IPS-NIHi11 (cell line): Measurements from ENCODE around the gene OPN1MW.
"Not testable (repeated sequence)": the region's sequence is repeated elsewhere in the genome, so short reads cannot be mapped to it uniquely, and the experiment has no call there.

Experiments
- DNase-seq: peaks from one replicate; pipeline ENCODE4 v3.0.0; 2012; ENCODE audit warnings: mixed read lengths, low spot score

The OPN1MW gene

GRCh38 chrX:154211057-154211456 lies 28.7 kb downstream of the OPN1MW start:
- DNase-seq: not testable (repeated sequence)

GRCh38 chrX:154211499-154211898 lies 29.1 kb downstream of the OPN1MW start:
- not testable (repeated sequence) for DNase-seq

DNA sequence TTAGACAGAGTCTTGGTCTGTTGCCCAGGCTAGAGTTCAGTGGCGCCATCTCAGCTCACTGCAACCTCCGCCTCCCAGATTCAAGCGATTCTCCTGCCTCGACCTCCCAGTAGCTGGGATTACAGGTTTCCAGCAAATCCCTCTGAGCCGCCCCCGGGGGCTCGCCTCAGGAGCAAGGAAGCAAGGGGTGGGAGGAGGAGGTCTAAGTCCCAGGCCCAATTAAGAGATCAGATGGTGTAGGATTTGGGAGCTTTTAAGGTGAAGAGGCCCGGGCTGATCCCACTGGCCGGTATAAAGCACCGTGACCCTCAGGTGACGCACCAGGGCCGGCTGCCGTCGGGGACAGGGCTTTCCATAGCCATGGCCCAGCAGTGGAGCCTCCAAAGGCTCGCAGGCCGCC lies 37.1 kb downstream of the OPN1MW start, which contains the start of gene OPN1MW2:
Gene OPN1MW2, plus strand, starts transcription at position 301 of the 400 bp plus-strand sequence. Its CDS starts 60 bp downstream, at position 361.
- not testable (repeated sequence) for DNase-seq

DNA sequence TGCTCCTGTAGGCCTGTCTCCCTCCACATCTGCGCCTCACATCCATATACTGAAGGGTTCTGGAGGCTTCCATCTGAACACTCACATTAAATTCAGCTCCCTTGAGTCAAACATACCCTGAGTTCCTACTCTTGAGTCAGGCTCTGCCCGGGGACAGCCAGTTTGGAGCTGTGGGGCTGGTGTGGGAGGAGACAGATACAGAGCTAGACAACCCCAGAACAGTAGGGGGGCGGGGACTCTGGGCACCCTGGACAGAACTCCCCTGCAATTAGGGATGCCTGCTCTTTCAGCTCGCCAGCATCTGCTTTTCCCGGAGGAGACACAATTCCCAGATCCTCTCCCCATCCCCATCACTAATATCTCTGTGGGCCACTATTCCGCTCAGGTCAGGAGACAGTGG lies 42.9 kb downstream of the OPN1MW start:
- DNase-seq: not testable (repeated sequence)

- DNase-seq: not testable (repeated sequence)
Measured at GRCh38 chrX:154226706-154227105, 44.3 kb downstream of the OPN1MW start.

- not testable (repeated sequence) for DNase-seq
Measured at GRCh38 chrX:154231443-154231842, 49.0 kb downstream of the OPN1MW start.

DNA sequence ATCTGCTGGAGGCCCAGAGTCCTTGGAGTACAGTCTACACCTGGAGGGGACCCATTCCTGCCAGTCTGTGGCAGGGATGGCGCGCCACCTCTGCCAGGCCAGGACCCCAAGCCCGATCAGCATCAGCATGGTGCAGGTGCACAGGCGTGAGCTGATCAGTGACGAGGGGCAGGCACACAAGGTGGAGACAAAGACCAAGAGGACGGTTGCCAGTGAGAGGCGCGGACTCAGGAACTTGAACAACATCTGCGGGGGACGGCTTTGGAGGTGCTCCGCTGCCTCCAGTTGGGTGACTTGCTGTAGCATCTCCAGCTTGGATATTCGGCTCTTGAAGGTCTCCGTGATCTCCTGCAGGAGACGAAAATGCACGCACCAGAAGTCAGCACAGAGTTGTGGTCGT lies 51.2 kb downstream of the OPN1MW start:
- not testable (repeated sequence) for DNase-seq

GRCh38 chrX:154238939-154239559 lies 56.7 kb downstream of the OPN1MW start:
- not testable (repeated sequence) for DNase-seq

DNA sequence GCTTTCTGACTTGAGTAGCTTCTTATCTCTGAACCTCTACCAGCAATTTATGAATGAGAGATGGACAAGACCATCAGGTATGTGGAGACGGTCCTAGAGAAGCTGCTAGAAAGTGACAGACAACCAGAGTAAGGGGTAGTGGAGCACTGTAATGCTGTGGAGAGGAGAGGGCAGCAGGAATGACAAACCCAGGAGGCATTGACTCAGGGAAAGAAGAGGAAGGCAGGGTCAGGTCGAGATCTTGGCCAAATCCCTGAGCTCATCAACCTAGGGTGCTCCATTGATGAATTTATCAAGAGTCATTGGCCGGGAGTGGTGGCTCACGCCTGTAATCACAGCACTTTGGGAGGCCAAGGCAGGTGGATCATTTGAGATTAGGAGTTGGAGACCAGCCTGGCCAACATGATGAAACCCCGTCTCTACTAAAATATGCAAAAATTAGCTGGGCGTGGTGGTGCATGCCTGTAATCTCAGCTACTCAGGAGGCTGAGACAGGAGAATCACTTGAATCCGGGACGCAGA lies 57.6 kb downstream of the OPN1MW start:
- not testable (repeated sequence) for DNase-seq
